C4-2B (cell line): ENCODE results near the gene PGAP3.

Experiments used
- H3K27ac ChIP-seq: fragments of 450-650 bp; 2 replicates; pipeline ENCODE4 v1.5.1; 2017
- CTCF ChIP-seq: fragments of 450-650 bp; conservative IDR thresholded peaks from 2 replicates; pipeline ENCODE4 v1.5.1; 2017; ENCODE audit warnings: mild to moderate bottlenecking
- ZFX ChIP-seq: fragments of 450-650 bp; IDR thresholded peaks from 2 replicates; pipeline ENCODE4 v1.6.1; 2017

Gene PGAP3

GRCh38 chr17:39647256-39647655, 40.6 kb downstream of the PGAP3 start:
- TF ChIP-seq CTCF (no peak), ZFX (no peak)
- H3K27ac ChIP-seq: no peak overlapping the region

DNA sequence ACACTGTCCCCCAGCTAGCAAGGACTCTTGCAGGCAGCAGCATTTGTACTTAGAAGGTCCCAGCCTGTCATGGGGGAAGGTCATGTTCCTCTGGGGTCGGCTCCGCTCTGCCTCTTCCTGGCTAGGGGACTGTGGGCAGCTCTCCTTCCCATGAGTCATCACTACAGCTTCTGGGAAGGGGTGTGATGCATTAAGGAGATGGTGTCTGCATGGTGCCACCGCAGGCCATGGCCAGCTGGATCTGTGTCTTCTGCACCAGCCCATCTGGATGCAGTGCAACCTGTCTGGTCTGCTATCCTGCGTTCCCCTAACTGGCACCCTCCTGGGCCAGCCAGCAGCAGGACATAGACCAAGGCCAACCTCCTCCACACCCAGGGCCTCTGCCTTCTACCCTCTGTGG, 44.6 kb downstream of the PGAP3 start:
- no peak overlapping the region for H3K27ac ChIP-seq
- TF ChIP-seq CTCF (no peak), ZFX (no peak)

- no peak overlapping the region for H3K27ac ChIP-seq
- TF ChIP-seq ZFX (no peak), CTCF (no peak)
These were observed 45.4 kb downstream of the PGAP3 start for GRCh38 chr17:39642291-39643074.

GRCh38 chr17:39641883-39642282, 46.0 kb downstream of the PGAP3 start:
- no peak for TF ChIP-seq ZFX
- TF ChIP-seq CTCF: no peak

GRCh38 chr17:39641097-39641496, 46.8 kb downstream of the PGAP3 start:
- H3K27ac ChIP-seq: no peak overlapping the region
- TF ChIP-seq ZFX (no peak), CTCF (no peak)

More at GRCh38 chr17:39641883-39642282, 46.0 kb downstream of the PGAP3 start:
- no peak overlapping the region for H3K27ac ChIP-seq

DNA sequence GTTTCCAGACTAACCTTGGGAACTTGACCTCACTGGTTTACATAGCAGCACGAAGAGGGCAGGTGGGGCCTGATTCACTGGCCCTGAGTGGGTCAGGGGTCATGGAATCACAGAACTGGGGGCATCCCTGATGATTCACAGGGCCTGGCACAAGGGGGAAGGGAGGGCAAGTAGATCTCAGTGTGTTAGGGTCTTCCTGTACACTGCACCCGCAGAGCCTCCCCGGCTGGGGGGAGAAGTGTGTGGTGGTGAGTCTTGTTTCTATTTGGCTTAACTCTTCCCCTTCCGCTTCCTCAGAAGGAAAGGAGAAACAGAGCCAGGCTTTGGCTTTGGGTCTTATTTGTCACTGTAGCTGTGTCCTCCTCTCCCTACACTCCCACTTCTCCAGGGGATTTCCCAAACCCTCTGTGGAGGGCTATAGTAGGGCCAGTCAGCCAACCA, 47.2 kb downstream of the PGAP3 start:
- no peak overlapping the region for H3K27ac ChIP-seq
- TF ChIP-seq CTCF (no peak), ZFX (no peak)

- no peak overlapping the region for H3K27ac ChIP-seq
- no peak for TF ChIP-seq CTCF
- no peak for TF ChIP-seq ZFX
These were observed 48.0 kb downstream of the PGAP3 start for GRCh38 chr17:39639566-39640458.
